Suprapubic skin (tissue), 3 donors: Measurements from ENCODE around the gene AGMAT.

ENCODE experiments used
- EP300 ChIP-seq: sonication (generic); formaldehyde crosslinking; IDR thresholded peaks from one replicate; pipeline ENCODE4 v1.6.1; 2017; ENCODE audit warnings: antibody characterized with exemption
- POLR2A ChIP-seq, 2 donors: fragments of 450-650 bp; IDR thresholded peaks; one replicate each; pipeline ENCODE4 v1.6.1; 2017; ENCODE audit warnings: antibody characterized with exemption in 2 of 2, mild to moderate bottlenecking in 2 of 2, moderate library complexity in 2 of 2
- TF ChIP-seq, protein P1 (sequence below), 2 donors: fragments of 200-600 bp in 1 of 2; fragments of 450-650 bp in 1 of 2; sonication (generic) in 1 of 2; IDR thresholded peaks; one replicate each; pipeline ENCODE4 v1.5.1; 2016 to 2019; ENCODE audit warnings: antibody characterized with exemption in 2 of 2, mild to moderate bottlenecking in 1 of 2, moderate library complexity in 1 of 2

DNA sequence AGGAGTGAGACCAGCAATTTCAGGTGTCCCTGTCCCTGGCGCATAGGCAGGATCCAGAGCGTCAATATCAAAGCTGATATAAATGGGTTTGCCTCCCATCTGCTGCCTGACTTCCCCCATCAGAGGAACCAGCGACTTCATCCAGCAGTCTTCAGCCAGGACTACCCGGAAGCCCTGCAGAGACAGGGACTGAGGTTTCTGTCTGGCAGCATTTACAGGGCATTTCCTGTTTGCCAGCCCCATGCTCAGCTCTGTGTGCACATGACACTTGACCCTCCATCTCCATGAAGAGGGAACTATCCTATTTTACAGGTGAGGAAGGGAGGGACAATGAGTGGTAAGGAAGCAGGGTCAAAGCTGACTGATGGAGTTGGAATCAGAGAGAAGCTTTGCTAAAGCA lies 7.2 kb downstream of the AGMAT start:
- TF ChIP-seq, protein P1, sequence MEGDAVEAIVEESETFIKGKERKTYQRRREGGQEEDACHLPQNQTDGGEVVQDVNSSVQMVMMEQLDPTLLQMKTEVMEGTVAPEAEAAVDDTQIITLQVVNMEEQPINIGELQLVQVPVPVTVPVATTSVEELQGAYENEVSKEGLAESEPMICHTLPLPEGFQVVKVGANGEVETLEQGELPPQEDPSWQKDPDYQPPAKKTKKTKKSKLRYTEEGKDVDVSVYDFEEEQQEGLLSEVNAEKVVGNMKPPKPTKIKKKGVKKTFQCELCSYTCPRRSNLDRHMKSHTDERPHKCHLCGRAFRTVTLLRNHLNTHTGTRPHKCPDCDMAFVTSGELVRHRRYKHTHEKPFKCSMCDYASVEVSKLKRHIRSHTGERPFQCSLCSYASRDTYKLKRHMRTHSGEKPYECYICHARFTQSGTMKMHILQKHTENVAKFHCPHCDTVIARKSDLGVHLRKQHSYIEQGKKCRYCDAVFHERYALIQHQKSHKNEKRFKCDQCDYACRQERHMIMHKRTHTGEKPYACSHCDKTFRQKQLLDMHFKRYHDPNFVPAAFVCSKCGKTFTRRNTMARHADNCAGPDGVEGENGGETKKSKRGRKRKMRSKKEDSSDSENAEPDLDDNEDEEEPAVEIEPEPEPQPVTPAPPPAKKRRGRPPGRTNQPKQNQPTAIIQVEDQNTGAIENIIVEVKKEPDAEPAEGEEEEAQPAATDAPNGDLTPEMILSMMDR (IDR thresholded peaks at IDR 0.05) = no peak
- TF ChIP-seq POLR2A (IDR thresholded peaks at IDR 0.05) (no peak), EP300 (no peak)
